Stimulated activated naive CD4-positive, alpha-beta T cell (primary cell): ENCODE data around the gene CHAT.

Experiments
- DNase-seq, 6 experiments: peaks; one replicate each; lab custom pipeline; 2025; lab: John Stamatoyannopoulos, UW

Gene CHAT

GRCh38 chr10:49631975-49632374, 18.1 kb downstream of the CHAT start:
- no peak for DNase-seq

GRCh38 chr10:49632406-49633317, 18.8 kb downstream of the CHAT start:
- no peak for DNase-seq

GRCh38 chr10:49633327-49634068, 19.7 kb downstream of the CHAT start:
- no peak for DNase-seq

GRCh38 chr10:49634069-49634660, 20.3 kb downstream of the CHAT start:
- no peak for DNase-seq

- DNase-seq: no peak
Measured at GRCh38 chr10:49642311-49642710, 28.5 kb downstream of the CHAT start.

GRCh38 chr10:49643241-49644034, 29.6 kb downstream of the CHAT start:
- DNase-seq: no peak

- DNase-seq: no peak
Measured at GRCh38 chr10:49644035-49644646, 30.3 kb downstream of the CHAT start.

- no peak for DNase-seq
Measured at GRCh38 chr10:49645417-49645816, 31.6 kb downstream of the CHAT start.

GRCh38 chr10:49645871-49646870, 32.3 kb downstream of the CHAT start:
- no peak for DNase-seq

- no peak for DNase-seq
Measured at GRCh38 chr10:49647554-49647953, 33.7 kb downstream of the CHAT start.

- no peak for DNase-seq
Measured at GRCh38 chr10:49647985-49648795, 34.4 kb downstream of the CHAT start.

- DNase-seq: no peak
Measured at GRCh38 chr10:49649294-49649693, 35.5 kb downstream of the CHAT start.

- no peak for DNase-seq
Measured at GRCh38 chr10:49649936-49650723, 36.3 kb downstream of the CHAT start.

- DNase-seq: no peak
Measured at GRCh38 chr10:49650724-49651034, 36.8 kb downstream of the CHAT start.

GRCh38 chr10:49651039-49651835, 37.4 kb downstream of the CHAT start:
- no peak for DNase-seq

- DNase-seq: no peak
Measured at GRCh38 chr10:49651917-49652316, 38.1 kb downstream of the CHAT start.

- DNase-seq: no peak
Measured at GRCh38 chr10:49652421-49653272, 38.8 kb downstream of the CHAT start.
